Measurements from ENCODE around the gene NTM.

GRCh38 chr11:132300283-132300682 lies 929.9 kb downstream of the NTM start:
- TF ChIP-seq KLF16 (tag by site-specific recombination; IDR thresholded peaks at IDR 0.05) (no peak), CTCF (tag by site-specific recombination; IDR thresholded peaks at IDR 0.05) (no peak), ZFP41 (tag by site-specific recombination; IDR thresholded peaks at IDR 0.05; ENCODE audit: borderline replicate concordance) (no peak), SCRT1 (tag by site-specific recombination; IDR thresholded peaks at IDR 0.05; ENCODE audit: borderline replicate concordance) (no peak), SP2 (tag by site-specific recombination; IDR thresholded peaks at IDR 0.05) (no peak), ZNF792 (tag by site-specific recombination; IDR thresholded peaks at IDR 0.05) (no peak)

All from HEK293 (cell line).